DMS 273 (cell line): ENCODE data around the gene PCSK6.
"Not testable (repeated sequence)": the region's sequence is repeated elsewhere in the genome, so short reads cannot be mapped to it uniquely, and the experiment has no call there.

Experiments used
- DNase-seq: peaks from one replicate; lab custom pipeline; 2025; ENCODE audit not compliant: unreplicated experiment; lab: John Stamatoyannopoulos, UW

PCSK6 gene

DNA sequence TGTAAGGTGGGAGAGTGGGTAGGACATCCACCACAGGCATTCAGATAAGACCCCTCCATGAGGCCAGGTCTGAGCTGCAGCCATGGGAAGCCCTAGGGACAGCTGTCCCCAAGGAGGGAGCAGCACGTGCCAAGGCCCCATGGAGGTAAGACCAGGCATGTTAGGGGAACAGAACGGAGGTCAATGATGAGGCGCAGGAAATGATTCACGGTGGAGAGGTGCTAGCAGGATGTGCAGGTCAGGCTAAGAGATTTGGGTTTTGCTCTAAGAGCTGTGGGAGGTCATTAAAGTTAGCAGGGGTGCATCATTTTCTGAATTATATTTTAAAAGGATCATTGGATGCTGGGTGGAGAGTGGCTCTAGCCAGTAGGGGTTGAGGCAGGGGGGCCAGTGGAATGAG, 128.1 kb downstream of the PCSK6 start:
- DNase-seq = no peak

DNA sequence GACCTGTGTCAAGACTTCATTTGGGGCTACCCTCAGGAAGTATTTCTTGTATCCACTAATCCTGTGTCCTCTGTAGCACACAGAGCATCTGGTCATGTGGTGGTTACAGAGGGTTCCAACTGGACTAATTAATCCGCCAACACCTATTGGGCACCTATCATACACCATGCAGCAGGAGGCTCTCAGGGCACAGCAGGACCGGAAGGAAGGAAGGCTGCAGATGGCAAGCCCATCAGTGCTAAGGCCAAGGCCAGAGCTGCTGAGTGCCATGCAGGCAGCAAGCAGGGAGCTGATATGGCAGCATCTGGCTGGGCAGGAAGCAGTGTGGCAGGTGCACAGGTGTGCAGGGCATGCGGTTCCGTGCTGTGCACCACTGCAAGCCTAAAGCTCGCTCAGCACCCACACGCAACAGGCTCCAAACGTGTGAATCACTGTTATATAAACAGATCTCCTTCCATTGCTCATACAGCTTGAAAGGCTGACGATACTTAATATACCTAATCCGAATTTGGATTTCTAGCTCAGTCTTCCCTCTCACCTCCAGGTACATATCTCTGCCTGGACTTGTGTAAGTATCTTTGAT, 130.1 kb downstream of the PCSK6 start:
- peak; percentile 5 for DNase-seq

DNA sequence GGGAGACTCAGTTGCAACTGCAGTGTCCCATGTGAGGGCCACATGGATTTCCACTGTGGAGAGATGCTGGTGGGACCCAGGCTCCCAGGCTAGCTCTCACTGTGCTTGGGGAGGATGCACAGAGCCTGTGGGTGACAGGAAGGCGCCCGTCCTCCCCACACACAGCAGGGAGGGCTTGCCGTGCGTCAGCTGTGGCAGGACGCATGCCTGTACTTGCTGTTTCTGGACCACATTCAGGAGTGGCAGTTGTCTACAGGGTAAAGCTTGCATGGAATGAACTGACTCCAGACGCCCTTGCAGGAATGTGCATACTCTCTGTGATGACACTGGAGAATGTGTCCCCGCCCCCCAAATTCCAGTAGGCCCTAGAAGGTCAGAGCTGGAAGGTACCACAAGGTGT, 130.6 kb downstream of the PCSK6 start:
- no peak for DNase-seq

DNA sequence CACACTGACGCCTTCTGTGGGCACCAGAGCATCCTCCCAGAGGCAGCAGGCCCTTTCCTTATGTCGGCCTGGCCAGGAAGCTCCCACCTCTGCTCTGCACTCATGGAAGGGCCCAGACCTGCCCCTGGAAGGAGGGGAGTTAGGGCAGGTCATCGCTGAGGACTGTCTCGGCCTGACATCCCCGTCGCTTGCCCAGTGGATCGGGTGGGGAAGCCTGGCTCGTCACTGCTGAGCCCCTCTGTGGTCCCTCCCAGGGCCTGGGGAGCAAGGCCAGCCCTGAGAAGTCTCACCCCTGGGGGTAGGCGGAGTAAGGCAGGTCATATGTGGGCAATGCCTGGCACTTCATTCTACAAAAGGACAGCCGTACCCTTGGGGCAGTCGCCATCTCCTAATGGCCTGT, 131.6 kb downstream of the PCSK6 start:
- no peak for DNase-seq

DNA sequence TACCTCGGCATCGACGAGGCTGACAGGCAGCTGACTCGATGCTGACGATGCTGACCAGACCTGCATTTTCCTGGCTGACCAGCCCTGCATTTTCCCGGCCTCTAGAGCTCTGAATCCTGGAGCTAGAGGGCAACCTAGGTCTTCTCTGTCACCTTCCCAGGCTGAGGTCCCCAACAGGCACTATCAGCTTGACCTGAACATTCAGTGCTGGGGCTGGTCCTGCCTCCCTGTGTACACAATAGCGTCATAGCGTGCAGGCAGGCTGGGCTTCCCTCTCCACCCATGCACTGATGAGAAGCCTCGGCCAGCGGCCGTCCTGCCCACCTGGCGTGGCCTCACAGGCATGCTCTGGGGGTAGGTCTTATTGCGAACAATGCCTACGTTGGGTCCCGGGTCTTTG, 132.2 kb downstream of the PCSK6 start:
- no peak for DNase-seq

DNA sequence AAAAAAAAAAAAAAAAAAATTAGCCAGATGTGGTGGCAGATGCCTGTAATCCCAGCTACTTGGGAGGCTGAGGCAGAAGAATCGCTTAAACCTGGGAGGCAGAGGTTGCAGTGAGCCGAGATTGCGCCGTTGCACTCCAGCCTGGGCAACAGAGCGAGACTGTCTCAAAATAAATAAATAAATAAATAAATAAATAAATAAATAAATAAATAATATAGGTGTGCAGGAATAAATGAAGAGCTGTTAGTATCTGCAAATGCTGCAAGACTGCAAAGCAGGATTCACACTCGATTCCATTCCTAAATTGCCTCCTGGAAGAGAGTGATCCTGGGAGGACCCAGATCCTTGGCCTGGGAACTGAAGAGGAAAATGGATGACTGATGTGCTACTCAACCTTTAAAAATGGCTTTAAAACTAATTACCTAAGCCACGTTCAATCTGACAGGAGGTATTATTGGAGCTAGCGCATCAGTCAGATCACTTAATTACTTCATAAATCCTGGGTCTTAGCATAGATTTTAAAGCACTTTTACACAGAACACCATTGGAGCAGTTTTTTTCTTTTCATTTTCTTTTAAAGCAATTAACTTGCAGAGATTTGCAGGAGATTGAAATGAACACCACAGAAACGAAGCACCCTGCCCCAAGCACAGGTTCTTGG, 132.9 kb downstream of the PCSK6 start:
- not testable (repeated sequence) for DNase-seq

DNA sequence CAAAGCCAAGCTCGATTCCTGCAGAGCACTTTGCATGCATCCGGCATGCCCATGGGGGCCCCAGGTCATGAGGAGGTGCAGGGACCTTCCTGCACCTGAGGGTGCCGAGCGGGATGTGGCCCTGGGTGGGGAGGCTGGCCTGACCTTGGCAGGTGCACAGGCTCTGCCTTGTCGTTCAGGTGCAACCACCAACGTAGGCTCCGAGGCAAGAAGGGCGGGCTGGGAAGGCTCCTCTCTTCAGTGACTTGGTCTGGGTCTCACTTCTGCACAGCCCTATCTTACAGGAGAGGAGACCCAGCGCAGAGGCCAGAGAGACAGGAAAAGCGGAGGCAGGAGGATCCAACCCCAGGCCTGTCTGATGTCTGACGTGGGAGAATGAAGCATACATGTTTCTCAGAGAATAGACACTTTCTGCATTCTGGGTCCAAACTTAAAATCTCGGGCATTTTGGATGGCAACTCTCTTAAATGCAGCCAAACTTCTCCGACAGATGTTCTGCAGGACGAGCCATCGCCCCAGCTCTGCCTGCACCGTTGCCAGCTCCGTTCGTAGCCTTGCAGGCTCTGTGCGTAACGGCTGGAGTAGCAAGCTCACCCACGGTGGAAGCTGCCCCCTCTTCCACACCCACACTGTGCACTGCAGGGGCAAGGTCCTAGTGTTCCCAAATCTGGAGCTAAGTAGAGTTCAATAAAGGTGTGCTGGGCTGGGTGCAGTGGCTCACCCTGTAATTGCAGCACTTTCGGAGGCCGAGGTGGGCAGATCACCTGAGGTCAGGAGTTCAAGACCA, 133.6 kb downstream of the PCSK6 start:
- no peak for DNase-seq

DNA sequence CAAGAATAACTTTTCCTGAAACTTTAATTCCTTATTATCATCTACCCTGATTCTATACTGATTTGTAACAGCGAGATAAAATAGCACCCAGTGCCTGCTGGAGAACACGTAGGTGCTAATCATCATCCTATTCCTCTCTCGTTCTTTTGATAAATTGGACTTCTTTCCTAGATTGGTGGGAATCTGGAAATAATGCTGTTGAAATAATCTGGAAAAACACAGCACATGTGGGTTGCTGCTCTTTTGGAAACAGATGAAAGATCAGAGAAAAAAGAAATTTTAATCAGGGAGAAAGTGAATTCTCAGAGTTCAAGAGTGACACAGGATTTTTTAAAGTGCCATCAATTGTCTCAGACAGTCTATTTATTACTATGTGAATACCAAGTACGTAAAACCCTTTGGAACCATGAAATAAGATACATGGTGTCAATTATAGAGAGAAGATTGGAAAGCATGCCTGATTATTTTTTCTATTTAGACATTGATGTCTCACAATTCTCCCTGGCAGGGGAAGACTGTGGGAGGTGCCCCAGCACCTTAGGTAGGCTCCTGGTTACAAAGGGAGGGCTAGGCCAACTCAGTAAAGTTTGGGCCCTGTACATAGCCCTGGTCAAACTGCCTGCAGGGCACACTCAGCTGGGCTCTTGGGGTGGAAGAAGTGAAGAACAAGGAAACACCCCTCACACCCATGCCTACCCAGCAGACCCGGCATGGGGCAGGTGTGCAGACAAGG, 134.4 kb downstream of the PCSK6 start:
- no peak for DNase-seq

DNA sequence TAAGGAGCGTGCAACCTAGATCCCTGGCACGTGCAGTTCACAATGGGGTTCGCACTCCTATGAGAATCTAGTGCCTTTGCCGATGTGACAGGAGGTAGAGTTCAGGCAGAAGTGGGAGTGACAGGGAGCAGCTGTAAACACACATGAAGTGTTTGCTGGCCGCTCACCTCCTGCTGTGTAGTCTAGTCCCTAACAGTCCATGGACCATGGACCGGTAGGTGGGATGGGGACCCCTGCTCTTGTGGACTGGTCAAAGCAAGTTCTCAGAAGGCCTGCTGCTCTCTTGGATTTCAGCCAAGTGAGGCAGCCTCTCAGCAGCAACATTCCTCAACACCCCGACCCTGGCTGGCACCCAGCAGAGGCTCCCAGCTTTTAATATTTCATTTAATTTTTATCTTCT, 136.3 kb downstream of the PCSK6 start:
- no peak for DNase-seq

DNA sequence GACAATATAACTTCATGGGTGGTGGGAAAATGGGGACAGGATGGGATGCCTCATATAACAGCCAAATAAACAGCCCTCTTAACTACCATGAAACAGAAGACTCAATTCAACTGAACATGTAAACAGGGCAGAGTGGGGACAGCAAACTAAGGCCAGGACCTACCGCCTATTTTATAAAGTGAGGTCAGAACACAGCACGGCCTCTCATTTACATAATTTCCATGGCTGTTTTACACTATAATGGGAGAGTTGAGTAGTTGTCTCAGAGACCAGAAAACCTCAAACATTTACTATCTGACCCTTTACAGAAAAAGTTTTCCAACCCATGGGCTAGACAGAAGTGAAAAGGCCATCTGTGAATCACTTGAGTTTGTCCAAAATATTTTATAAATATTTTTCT, 137.8 kb downstream of the PCSK6 start:
- DNase-seq = no peak

DNA sequence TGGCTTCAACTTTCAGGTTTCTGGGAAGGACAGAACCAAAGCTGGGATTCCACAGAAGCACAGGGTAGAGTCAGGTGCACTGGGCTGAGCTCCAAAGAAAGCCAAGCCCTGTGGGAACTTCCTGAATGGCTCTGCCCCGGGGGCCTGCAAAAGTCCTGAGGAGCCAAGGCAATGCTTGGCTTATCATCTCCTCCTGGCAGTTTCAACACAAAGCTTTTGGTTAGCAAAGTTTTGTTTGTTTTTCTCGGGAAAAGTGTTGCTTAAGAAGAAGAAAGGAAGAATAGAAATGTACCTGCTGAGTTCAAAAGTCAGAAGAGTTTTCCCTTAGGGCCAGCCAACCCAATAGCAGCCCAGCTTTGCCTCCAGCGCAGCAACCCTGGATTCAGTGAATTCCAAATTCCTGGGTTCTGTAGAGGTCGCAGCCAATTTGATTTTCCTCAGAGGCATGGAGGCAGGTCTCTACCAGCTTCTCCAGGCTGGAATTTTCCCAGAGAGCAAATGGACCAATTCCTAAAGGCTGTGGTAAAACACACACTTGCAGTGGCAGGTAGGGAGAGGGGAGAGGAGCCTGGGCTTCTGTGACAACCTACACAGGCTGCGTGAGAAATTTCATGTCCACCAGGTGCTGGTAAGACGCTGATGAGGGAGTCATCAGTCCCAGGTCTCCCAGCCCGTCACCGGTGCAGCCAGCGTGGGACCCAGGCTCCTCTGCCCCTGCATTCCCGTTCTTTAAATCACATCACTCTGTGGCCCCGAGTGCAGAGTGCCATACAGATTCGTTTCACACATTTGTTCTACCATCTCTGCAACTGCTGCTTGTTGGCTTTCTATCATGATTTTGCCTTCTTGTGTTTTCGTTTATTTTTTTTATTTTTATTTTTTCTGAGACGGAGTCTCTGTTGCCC, 140.2 kb downstream of the PCSK6 start:
- DNase-seq = no peak

DNA sequence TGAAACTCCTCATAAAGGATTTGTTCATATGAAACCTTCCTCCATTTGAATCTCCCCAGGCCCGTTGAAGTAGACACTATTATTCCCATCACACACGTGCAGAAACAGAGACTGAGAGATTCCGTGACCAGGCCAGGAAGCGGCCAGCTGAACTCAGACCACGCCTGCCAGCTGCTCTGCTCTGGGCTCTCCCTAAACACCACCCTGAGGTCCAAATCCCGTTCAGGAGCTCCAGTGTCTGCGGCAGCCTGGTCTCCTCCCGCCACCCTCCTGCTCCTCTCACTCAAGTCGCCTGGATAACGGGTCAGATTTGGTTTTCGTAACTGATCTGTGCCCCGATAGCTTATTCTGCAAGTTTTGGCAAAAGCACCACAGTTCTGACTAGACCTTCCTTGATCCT, 140.9 kb downstream of the PCSK6 start:
- no peak for DNase-seq

DNA sequence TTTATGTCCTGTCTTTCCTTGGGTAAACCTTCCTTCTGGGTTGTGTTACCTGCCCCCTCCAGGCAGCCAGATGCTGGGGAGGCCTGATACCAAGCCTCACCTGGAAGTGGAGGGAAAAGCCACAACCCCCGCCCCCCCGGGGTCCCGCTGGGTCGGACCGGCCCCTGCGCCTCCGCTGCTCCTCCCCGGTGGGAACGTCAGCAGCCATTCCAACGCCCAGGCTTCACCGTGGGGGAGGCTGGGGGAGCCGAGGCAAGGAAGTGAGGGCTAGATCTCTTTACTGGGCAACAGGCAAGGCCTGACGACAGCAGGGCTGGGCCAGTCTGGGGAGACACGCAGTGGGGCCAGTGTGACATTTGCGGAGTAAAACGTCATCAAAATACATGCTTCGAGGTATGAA, 141.5 kb downstream of the PCSK6 start:
- no peak for DNase-seq

DNA sequence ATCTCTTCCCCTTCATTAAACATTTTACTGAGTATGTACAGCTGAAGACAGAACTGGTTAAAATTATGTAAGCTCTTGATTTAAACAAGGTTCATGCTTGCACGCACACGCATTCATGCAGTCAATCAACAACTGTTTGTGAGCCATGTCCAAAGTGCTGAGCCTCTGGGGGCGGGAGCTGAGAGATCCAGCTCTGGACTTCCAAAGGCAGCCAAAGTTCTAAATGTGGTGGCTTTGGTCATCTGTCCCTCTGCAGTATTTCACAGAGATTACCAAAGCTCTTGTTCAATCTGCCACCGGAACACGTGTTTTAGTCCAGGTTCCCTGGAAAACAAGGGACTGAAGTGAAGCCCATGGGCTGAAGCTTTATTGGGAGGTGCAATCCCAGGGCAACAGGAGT, 142.1 kb downstream of the PCSK6 start:
- DNase-seq = no peak

DNA sequence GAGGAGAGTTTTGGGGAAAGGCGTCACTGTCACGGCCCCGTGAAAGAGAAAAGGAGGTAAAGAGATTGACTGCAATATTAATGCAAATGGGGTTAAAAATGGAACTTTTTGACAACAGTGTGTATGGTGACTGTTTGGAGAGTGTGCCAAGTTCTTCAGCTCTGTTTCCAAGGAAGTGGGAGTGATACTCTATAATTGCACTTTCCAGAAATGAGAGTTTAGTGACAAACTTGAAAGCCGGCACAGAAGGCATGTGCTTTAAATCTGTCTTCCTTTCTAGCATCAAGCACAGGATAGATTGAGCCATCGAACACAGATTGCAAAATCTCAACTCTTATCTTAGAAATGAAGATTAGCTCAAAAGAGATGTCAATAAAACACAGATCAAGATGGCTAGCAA, 142.6 kb downstream of the PCSK6 start:
- DNase-seq = no peak

DNA sequence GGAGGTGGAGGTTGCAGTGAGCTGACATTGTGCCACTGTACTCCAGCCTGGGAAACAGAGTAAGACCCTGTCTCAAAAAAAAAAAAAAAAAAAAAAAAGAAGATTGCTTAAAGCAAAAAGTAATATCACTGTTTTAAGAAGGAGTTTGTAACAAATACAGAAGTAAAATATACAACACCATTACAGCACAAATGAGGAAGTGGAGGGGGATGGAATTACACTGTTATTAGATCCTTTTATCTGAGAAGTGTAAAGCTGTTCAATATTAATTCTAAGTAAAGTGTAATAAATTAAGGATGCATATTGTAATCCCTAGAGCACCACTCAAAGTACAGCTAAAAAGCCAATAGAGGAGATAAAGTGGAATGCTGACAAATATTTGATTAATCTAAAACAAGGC, 147.5 kb downstream of the PCSK6 start:
- DNase-seq = no peak

DNA sequence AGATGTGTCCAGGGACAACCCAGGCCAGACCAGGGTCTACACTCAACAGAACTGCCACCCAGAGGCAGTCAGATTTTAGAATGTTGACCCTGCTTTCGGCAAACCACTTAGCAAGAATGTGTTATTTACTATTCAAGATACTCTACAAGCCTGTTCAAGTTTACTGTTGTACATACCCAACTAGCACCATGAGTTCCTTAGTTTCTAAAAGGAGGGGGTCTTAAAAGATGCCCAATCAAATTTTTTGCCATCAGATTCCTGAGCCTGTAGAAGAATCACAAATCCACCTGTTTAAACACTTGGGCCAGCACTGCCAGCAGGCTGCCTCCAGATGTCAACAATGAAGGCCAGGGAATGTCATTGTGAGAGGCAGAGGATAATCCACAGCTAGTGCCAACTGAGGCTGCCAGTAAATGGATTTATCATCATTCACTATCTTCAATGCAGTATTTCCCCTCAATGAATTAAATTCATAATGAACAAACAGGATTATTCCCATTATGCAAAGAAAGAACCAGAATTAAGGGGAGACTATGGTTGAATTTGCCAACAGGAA, 150.9 kb downstream of the PCSK6 start:
- no peak for DNase-seq

DNA sequence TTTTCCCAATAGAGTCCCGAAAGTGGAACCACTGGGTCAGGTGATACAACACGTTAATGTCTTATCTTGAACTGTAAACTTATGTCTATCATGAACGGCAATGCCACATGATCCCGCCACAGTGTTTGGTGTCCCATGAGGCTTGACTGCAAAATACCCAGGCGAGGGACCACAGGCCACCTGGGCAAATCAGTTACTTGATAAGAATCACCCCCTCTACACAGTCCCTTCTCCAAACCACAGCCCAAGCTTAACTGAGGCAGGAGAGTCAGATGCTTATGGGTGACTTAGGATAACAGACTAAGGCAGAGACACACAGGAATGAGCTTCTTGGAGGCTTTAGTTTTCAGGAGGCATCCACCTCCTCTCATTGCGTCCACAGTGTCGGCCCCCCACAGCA, 151.5 kb downstream of the PCSK6 start:
- DNase-seq = no peak

DNA sequence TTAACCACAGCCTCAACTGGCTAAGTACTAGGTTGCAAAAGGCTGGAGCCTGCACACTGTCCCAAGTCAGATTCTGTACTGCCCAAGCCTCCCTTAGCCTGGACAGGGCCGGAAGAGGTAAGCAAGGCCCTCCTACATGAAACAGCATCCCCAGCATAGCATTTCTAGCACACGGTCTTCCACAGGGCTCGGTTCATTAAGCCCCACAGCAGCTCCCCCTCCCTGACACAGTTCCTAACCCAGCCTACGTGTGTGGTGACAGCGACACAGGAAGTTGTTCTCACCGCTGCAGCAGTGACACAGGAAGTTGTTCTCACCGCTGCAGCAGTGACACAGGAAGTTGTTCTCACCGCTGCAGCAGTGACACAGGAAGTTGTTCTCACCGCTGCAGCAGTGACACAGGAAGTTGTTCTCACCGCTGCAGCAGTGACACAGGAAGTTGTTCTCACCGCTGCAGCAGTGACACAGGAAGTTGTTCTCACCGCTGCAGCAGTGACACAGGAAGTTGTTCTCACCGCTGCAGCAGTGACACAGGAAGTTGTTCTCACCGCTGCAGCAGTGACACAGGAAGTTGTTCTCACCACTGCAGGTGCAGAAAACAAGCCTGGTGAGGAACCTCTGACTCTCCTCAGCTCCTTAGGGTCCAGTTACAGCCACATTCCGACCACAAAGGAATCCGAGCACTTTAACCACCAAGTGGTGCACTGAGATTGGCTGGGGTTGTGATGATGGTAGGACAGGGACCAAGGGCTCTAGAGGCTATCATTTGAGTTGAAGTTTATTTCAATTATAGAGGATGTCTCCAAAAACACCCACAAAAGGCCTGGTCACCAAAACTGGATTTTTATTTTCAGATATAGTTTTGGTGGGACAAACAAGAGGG, 155.4 kb downstream of the PCSK6 start:
- DNase-seq = not testable (repeated sequence)
